Keratinocyte (primary cell): ENCODE results near the gene SYP.

Source experiments
- CTCF ChIP-seq, 3 experiments: IDR thresholded peaks in 1 of 3; conservative IDR thresholded peaks in 1 of 3; optimal IDR thresholded peaks in 1 of 3; 2 replicates in 2 of 3; 3 replicates in 1 of 3; pipeline versions ENCODE3 to v1.5.1; 2011; ENCODE audit warnings: low read length in 3 of 3, mild to moderate bottlenecking in 3 of 3, moderate library complexity in 2 of 3, control low read depth in 1 of 3, inconsistent platforms in 1 of 3; ENCODE audit not compliant: insufficient read depth in 2 of 3; ENCODE audit errors: extremely low read depth in 1 of 3
- EZH2 ChIP-seq: IDR thresholded peaks from one replicate; pipeline ENCODE4 v1.6.1; 2012; ENCODE audit warnings: inconsistent platforms, mild to moderate bottlenecking, low read length, moderate library complexity

GRCh38 chrX:49147282-49147681 lies 52.7 kb downstream of the SYP start:
- no peak for TF ChIP-seq CTCF (optimal IDR thresholded peaks at IDR 0.05 in 1 of 3, IDR thresholded peaks at IDR 0.05 in 1 of 3, conservative IDR thresholded peaks at IDR 0.05 in 1 of 3; ENCODE audit: extremely low read depth in 1 of 3, insufficient read depth in 2 of 3, low read length in 3 of 3)
- TF ChIP-seq EZH2, result no peak
